ENCODE measurements around the gene TMEM14C. TPM values are rescaled to one million over a fixed set of nuclear protein-coding genes. Genes with fewer than 3 reads are reported as not detected.
"Not testable (repeated sequence)": the region's sequence is repeated elsewhere in the genome, so short reads cannot be mapped to it uniquely, and the experiment has no call there.

The TMEM14C gene
- total RNA-seq, 1 experiment from 2014 or later = 94.1 TPM

DNA sequence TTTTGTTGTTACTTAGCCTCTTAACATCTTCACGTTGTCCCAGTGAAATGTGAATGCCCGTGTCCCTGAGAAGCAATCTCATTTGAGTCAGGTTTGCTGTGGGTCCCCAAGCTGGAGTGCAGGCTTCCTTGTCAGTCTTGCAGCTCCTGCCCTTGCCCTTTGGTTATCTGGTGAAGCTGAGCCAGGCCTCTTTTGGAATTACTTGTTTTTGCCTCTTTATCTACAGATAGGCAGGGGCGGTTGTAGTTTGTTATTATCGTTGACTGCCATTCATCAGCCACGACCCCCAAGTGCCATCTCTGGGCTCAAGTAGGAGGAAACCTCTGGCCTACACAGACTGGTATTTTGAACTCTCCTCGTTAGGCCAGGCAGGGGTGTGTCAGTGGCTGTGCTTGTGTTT is 2.2 kb downstream of the TMEM14C start:
- no peak overlapping the region for H2AFZ ChIP-seq (ENCODE audit: low read length)
- no peak overlapping the region for H3K27ac ChIP-seq (ENCODE audit: low read length)

DNA sequence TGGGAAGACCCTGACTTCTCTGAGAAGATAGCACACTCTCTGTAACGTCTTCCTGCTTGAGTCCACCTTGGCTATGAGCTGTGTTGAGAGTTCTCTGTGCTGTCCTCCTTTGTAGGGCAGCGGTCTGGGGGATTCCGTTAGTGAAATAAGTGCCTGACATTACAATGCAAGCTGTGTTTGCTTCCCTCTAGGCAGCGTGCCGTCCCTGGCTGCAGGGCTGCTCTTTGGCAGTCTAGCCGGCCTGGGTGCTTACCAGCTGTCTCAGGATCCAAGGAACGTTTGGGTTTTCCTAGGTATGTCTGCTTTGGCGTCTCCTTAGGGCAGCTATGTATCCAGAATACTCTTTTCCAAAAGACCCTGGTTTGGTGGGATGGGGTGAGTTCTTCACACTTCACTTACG is 2.8 kb downstream of the TMEM14C start:
- Histone ChIP-seq H3K79me2 (ENCODE audit: low read length) (peaks cover 37% of the 10 kb centered on the region), H3K4me2 (ENCODE audit: low read depth, low read length, poor library complexity, severe bottlenecking) (no peak overlapping the region), H3K36me3 (ENCODE audit: insufficient read depth, low read length) (peaks cover 16% of the 10 kb centered on the region; the same call in 1 of the 2 replicates), H3K27ac (ENCODE audit: low read length) (no peak overlapping the region), H4K20me1 (ENCODE audit: insufficient read depth, low read depth, low read length) (no peaks in the 10 kb centered on the region), H3K27me3 (ENCODE audit: low read length) (no peaks in the 10 kb centered on the region), H3K4me3 (ENCODE audit: low read length) (no peak overlapping the region), H3K9me3 (ENCODE audit: low read length) (no peaks in the 10 kb centered on the region), H3K4me1 (ENCODE audit: low read length) (peaks cover 23% of the 10 kb centered on the region), H2AFZ (ENCODE audit: low read length) (no peak overlapping the region), H3K9me2 (replicated peaks; ENCODE audit: insufficient read depth, low read length) (no peaks in the 10 kb centered on the region), H3K9ac (ENCODE audit: low read length) (no peak overlapping the region)
- no peak for DNase-seq

More for the DNA sequence above, 2.2 kb downstream of the TMEM14C start:
- no peaks in the 10 kb centered on the region for H3K9me2 ChIP-seq (replicated peaks; ENCODE audit: insufficient read depth, low read length)
- no peak overlapping the region for H3K4me3 ChIP-seq (ENCODE audit: low read length)
- H3K4me1 ChIP-seq (ENCODE audit: low read length) = peaks cover 25% of the 10 kb centered on the region
- H3K9ac ChIP-seq (ENCODE audit: low read length) = no peak overlapping the region
- peak overlapping the region; percentile 90 for H3K4me2 ChIP-seq (ENCODE audit: low read depth, low read length, poor library complexity, severe bottlenecking)
- H3K36me3 ChIP-seq (ENCODE audit: insufficient read depth, low read length) = peaks cover 10% of the 10 kb centered on the region; the same call in 1 of the 2 replicates
- H3K9me3 ChIP-seq (ENCODE audit: low read length) = no peaks in the 10 kb centered on the region
- H3K79me2 ChIP-seq (ENCODE audit: low read length) = peaks cover 37% of the 10 kb centered on the region
- H4K20me1 ChIP-seq (ENCODE audit: insufficient read depth, low read depth, low read length) = no peaks in the 10 kb centered on the region
- no peak for DNase-seq
- no peaks in the 10 kb centered on the region for H3K27me3 ChIP-seq (ENCODE audit: low read length)

DNA sequence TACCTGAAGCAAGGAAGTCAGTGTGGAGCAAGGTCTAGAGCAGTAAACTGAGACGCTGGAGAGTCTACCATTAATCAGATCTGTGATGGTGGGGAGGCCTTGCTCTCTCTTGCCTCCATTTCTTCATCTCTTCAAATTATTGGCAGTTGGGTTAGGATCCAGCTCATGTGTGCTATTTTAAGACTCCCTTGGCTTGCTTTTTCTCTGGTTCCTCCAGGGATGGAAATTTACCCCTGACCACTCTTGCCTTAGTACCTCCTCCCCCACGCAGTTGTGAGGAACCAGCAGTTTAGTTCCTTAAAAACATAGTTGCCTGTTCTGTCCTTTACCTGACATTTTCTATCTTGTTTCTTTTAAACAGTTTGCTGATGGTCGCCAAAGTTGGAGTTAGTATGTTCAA is 7.4 kb downstream of the TMEM14C start:
- no peak overlapping the region for H2AFZ ChIP-seq (ENCODE audit: low read length)
- no peaks in the 10 kb centered on the region for H3K9me2 ChIP-seq (replicated peaks; ENCODE audit: insufficient read depth, low read length)
- no peak for DNase-seq
- H3K36me3 ChIP-seq (ENCODE audit: insufficient read depth, low read length) = peaks cover 16% of the 10 kb centered on the region; the same call in 1 of the 2 replicates
- H3K9me3 ChIP-seq (ENCODE audit: low read length) = no peaks in the 10 kb centered on the region
- no peaks in the 10 kb centered on the region for H4K20me1 ChIP-seq (ENCODE audit: insufficient read depth, low read depth, low read length)
- H3K4me3 ChIP-seq (ENCODE audit: low read length) = no peak overlapping the region
- H3K4me2 ChIP-seq (ENCODE audit: low read depth, low read length, poor library complexity, severe bottlenecking) = no peak overlapping the region
- H3K4me1 ChIP-seq (ENCODE audit: low read length) = no peaks in the 10 kb centered on the region
- H3K27me3 ChIP-seq (ENCODE audit: low read length) = no peaks in the 10 kb centered on the region
- no peak overlapping the region for H3K27ac ChIP-seq (ENCODE audit: low read length)
- H3K9ac ChIP-seq (ENCODE audit: low read length) = no peak overlapping the region
- H3K79me2 ChIP-seq (ENCODE audit: low read length) = peaks cover 5% of the 10 kb centered on the region; the same call in 1 of the 2 replicates

DNA sequence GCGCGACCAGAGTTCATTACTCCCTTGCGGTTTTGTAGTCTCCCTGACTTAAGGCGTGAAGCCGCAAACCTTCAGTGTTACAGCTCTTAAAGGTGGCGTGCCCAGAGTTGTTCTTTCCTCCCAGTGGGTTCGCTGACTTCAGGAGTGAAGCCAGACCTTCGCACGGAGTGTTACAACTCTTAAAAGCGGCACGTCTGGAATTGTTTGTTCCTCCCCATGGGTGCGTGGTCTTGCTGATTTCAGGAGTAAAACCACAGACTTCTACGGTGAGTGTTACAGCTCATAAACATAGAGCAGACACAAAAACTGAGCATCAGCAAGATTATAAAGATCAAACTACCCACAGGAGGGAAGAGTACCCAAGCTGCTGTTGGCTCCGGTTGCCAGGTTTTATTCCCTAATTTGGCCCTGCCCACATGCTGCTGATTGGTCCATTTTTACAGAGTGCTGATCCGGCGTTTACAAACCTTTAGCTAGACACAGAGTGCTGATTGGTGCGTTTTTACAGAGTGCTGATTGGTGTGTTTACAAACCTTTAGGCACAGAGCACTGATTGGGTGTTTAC is 10.4 kb downstream of the TMEM14C start:
- Histone ChIP-seq H3K4me3 (ENCODE audit: low read length) (no peak overlapping the region), H3K4me1 (ENCODE audit: low read length) (no peaks in the 10 kb centered on the region), H3K9me3 (ENCODE audit: low read length) (no peaks in the 10 kb centered on the region), H3K36me3 (ENCODE audit: insufficient read depth, low read length) (peaks cover 10% of the 10 kb centered on the region; the same call in 1 of the 2 replicates), H2AFZ (ENCODE audit: low read length) (no peak overlapping the region), H3K27ac (ENCODE audit: low read length) (no peak overlapping the region), H3K9ac (ENCODE audit: low read length) (no peak overlapping the region), H3K27me3 (ENCODE audit: low read length) (no peaks in the 10 kb centered on the region), H3K79me2 (ENCODE audit: low read length) (no peaks in the 10 kb centered on the region), H3K9me2 (replicated peaks; ENCODE audit: insufficient read depth, low read length) (no peaks in the 10 kb centered on the region), H4K20me1 (ENCODE audit: insufficient read depth, low read depth, low read length) (no peaks in the 10 kb centered on the region), H3K4me2 (ENCODE audit: low read depth, low read length, poor library complexity, severe bottlenecking) (no peak overlapping the region)
- DNase-seq = no peak

DNA sequence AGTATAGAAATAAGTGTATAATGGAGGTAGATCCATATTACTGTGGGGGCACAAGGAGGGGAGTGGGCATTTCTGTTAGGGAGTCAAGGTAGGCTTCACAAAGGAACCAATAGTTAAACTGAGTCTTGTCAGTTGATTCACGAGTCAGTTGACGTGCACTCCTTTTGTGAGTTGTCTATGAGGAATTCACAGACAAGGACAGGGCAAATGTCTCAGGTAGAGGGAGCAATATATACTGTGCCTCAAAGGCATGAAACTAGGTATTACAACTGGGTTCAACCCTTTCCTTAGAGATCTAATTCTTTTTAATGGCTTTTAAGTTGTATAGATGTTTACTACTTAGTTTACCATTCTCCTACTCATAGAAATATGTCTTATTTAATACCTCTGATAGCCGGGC is 11.0 kb downstream of the TMEM14C start:
- DNase-seq = no peak
- no peak overlapping the region for H2AFZ ChIP-seq (ENCODE audit: low read length)
- no peaks in the 10 kb centered on the region for H3K9me3 ChIP-seq (ENCODE audit: low read length)
- no peak overlapping the region for H3K27ac ChIP-seq (ENCODE audit: low read length)
- no peaks in the 10 kb centered on the region for H3K27me3 ChIP-seq (ENCODE audit: low read length)
- peaks cover 10% of the 10 kb centered on the region; the same call in 1 of the 2 replicates for H3K36me3 ChIP-seq (ENCODE audit: insufficient read depth, low read length)
- no peaks in the 10 kb centered on the region for H3K9me2 ChIP-seq (replicated peaks; ENCODE audit: insufficient read depth, low read length)
- no peak overlapping the region for H3K9ac ChIP-seq (ENCODE audit: low read length)
- H3K4me2 ChIP-seq (ENCODE audit: low read depth, low read length, poor library complexity, severe bottlenecking) = no peak overlapping the region
- no peak overlapping the region for H3K4me3 ChIP-seq (ENCODE audit: low read length)
- H4K20me1 ChIP-seq (ENCODE audit: insufficient read depth, low read depth, low read length) = no peaks in the 10 kb centered on the region
- no peaks in the 10 kb centered on the region for H3K79me2 ChIP-seq (ENCODE audit: low read length)
- H3K4me1 ChIP-seq (ENCODE audit: low read length) = no peaks in the 10 kb centered on the region

DNA sequence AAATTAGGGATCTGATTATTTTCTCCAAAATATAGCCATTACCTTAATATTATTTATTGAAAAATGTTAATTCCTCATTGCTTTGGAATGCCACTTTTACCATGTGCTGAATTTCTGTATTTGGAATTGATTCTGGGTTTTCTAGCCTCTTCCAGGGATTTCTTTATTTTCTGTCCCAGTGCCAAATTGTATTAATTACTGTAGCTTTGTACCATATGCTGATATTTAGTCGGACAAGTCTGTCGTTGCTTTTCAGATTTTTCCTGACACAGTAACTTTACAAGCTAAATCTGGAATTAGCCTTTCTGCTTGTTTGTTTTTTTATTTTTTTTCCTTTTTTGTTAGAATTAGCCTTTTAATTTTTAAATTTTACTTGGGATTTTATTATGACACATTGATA is 13.9 kb downstream of the TMEM14C start:
- Histone ChIP-seq H3K9ac (ENCODE audit: low read length) (no peak overlapping the region), H3K79me2 (ENCODE audit: low read length) (no peaks in the 10 kb centered on the region), H3K4me3 (ENCODE audit: low read length) (no peak overlapping the region), H3K9me2 (replicated peaks; ENCODE audit: insufficient read depth, low read length) (no peaks in the 10 kb centered on the region), H2AFZ (ENCODE audit: low read length) (no peak overlapping the region), H3K27me3 (ENCODE audit: low read length) (no peaks in the 10 kb centered on the region), H3K4me1 (ENCODE audit: low read length) (no peaks in the 10 kb centered on the region), H4K20me1 (ENCODE audit: insufficient read depth, low read depth, low read length) (no peaks in the 10 kb centered on the region), H3K36me3 (ENCODE audit: insufficient read depth, low read length) (no peaks in the 10 kb centered on the region), H3K9me3 (ENCODE audit: low read length) (no peaks in the 10 kb centered on the region), H3K4me2 (ENCODE audit: low read depth, low read length, poor library complexity, severe bottlenecking) (no peak overlapping the region), H3K27ac (ENCODE audit: low read length) (no peak overlapping the region)
- no peak for DNase-seq

DNA sequence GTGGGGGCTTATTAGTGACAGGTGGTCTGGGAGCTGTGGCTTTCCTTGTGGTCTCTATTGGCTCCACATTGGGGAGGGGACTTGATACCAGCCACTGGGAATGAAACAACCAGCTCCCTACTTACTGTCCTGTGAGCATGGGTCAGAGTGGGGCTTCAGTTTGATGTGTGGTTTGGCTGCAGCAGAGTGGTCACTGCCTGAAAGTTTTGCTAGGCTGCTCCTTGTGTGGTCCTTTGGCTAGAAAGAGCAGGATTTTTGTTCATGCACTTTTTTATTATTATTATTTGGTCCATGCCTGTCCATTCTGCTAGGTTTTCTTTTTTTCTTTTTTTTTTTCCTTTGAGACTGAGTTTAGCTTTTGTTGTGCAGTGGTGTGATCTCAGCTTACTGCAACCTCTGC is 17.2 kb downstream of the TMEM14C start:
- no peaks in the 10 kb centered on the region for H3K9me2 ChIP-seq (replicated peaks; ENCODE audit: insufficient read depth, low read length)
- H3K9me3 ChIP-seq (ENCODE audit: low read length) = no peaks in the 10 kb centered on the region
- H2AFZ ChIP-seq (ENCODE audit: low read length) = no peak overlapping the region
- H3K27ac ChIP-seq (ENCODE audit: low read length) = no peak overlapping the region
- H3K4me2 ChIP-seq (ENCODE audit: low read depth, low read length, poor library complexity, severe bottlenecking) = no peak overlapping the region
- H4K20me1 ChIP-seq (ENCODE audit: insufficient read depth, low read depth, low read length) = no peaks in the 10 kb centered on the region
- H3K79me2 ChIP-seq (ENCODE audit: low read length) = no peaks in the 10 kb centered on the region
- no peak overlapping the region for H3K4me3 ChIP-seq (ENCODE audit: low read length)
- H3K36me3 ChIP-seq (ENCODE audit: insufficient read depth, low read length) = no peaks in the 10 kb centered on the region
- H3K9ac ChIP-seq (ENCODE audit: low read length) = no peak overlapping the region
- DNase-seq = no peak
- H3K4me1 ChIP-seq (ENCODE audit: low read length) = no peaks in the 10 kb centered on the region
- no peaks in the 10 kb centered on the region for H3K27me3 ChIP-seq (ENCODE audit: low read length)

DNA sequence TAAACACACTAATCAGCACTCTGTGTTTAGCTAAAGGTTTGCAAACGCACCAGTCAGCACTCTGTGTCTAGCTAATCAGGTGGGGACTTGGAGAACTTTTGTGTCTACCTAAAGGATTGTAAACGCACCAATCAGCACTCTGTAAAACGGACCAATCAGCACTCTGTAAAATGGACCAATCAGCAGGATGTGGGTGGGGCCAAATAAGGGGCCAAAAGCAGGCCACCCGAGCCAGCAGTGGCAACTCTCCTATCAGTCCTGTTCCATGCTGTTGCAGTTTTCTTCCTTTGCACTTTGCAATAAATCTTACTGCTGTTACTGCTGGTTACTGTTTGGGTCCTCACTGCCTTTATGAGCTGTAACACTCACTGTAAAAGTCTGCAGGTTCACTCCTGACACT is 18.8 kb downstream of the TMEM14C start:
- not testable (repeated sequence) for H3K36me3 ChIP-seq (ENCODE audit: insufficient read depth, low read length); H3K27me3 ChIP-seq (ENCODE audit: low read length); H3K9ac ChIP-seq (ENCODE audit: low read length); H3K9me3 ChIP-seq (ENCODE audit: low read length); H3K9me2 ChIP-seq (replicated peaks; ENCODE audit: insufficient read depth, low read length); H3K4me1 ChIP-seq (ENCODE audit: low read length); DNase-seq; H3K4me2 ChIP-seq (ENCODE audit: low read depth, low read length, poor library complexity, severe bottlenecking); H2AFZ ChIP-seq (ENCODE audit: low read length); H3K79me2 ChIP-seq (ENCODE audit: low read length); H3K27ac ChIP-seq (ENCODE audit: low read length); H3K4me3 ChIP-seq (ENCODE audit: low read length); H4K20me1 ChIP-seq (ENCODE audit: insufficient read depth, low read depth, low read length)

Measured in Karpas-422 (cell line).